Measurements from ENCODE around the gene FPR2.

- TF ChIP-seq, protein P1, sequence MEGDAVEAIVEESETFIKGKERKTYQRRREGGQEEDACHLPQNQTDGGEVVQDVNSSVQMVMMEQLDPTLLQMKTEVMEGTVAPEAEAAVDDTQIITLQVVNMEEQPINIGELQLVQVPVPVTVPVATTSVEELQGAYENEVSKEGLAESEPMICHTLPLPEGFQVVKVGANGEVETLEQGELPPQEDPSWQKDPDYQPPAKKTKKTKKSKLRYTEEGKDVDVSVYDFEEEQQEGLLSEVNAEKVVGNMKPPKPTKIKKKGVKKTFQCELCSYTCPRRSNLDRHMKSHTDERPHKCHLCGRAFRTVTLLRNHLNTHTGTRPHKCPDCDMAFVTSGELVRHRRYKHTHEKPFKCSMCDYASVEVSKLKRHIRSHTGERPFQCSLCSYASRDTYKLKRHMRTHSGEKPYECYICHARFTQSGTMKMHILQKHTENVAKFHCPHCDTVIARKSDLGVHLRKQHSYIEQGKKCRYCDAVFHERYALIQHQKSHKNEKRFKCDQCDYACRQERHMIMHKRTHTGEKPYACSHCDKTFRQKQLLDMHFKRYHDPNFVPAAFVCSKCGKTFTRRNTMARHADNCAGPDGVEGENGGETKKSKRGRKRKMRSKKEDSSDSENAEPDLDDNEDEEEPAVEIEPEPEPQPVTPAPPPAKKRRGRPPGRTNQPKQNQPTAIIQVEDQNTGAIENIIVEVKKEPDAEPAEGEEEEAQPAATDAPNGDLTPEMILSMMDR (IDR thresholded peaks at IDR 0.05) = no peak
- TF ChIP-seq POLR2AphosphoS5 (IDR thresholded peaks at IDR 0.05) = no peak
These were observed 59.0 kb downstream of the FPR2 start for GRCh38 chr19:51820011-51820410.
